ENCODE results near the gene TTC3. TPM values are rescaled to one million over a fixed set of nuclear protein-coding genes. Genes with fewer than 3 reads are reported as not detected.
"Not testable (repeated sequence)": the region's sequence is repeated elsewhere in the genome, so short reads cannot be mapped to it uniquely, and the experiment has no call there.

TTC3 gene
- total RNA-seq, 1 experiment from 2014 or later, result 123 TPM

DNA sequence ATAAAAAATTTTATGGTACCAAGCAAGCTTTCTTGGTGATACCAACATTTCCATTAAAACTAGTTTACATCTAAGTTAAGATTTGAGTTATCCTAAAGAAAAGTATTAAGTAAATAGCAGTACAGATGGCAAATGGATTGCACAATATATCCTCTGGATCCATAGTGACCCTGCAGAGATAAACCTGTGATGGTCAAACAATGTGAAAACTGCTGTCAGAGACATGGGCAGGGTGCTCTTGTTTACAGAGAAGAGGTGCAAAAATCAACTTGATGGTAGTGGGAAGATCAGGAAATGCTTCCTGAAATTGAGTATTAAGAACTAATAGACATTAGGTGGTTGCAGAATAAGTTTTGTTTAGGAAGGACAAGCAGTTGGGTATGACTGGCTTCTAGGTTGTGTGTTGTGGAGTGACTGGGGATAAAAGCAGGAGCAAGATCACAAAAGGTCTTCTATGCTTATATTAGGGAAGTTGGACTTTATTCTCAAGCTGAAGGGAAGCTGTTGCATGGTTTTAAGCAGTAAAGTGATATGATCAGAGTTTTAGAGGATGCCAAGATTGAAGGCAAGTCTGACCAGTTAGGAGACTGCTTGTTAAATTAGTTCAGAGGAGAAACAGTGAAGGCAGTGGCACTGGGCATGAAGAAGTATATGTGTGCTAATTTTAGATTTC lies 9.9 kb downstream of the TTC3 start:
- in situ Hi-C loops (cut with HindIII; ENCODE audit: low sequenced_read_pairs), result no loop called here
- no peak for DNase-seq (ENCODE audit: low spot score)

DNA sequence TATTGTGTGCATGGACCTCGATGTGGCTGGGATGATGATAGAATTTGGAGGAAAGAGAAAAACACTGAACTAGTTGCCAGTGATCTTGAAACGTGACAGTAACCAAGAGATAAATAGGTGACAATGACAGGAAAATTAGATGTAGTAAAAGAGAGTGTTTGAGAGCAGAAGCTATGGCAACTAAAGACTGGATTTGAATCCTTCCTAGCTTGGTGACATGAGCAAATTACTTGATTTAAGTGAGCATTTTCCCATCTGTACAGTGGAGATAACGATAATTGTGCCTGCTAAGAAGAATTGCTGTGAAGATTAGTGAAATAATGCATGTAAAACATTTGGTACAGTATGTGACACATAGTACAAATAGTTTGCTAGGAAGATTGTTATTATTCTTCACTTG lies 12.7 kb downstream of the TTC3 start:
- DNase-seq (ENCODE audit: low spot score), result no peak
- in situ Hi-C loops (cut with HindIII; ENCODE audit: low sequenced_read_pairs), result no loop called here

DNA sequence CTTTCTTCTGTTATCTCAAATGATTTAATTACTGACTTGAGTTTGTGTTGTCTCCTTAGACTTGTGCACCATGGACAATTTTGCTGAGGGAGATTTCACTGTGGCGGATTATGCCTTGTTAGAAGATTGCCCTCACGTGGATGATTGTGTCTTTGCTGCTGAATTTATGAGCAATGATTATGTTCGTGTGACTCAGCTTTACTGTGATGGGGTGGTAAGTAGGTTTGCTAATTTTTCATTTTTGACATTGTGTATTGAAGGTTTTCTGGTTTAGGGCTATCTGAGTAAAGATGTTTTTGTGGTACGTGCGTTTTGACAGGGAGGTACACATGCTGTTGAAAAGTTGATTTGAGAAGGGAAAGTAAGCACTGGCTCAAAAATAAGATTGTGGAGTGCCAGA lies 14.1 kb downstream of the TTC3 start:
- peak; percentile 73 for DNase-seq (ENCODE audit: low spot score)
- in situ Hi-C loops (cut with HindIII; ENCODE audit: low sequenced_read_pairs), result no loop called here

DNA sequence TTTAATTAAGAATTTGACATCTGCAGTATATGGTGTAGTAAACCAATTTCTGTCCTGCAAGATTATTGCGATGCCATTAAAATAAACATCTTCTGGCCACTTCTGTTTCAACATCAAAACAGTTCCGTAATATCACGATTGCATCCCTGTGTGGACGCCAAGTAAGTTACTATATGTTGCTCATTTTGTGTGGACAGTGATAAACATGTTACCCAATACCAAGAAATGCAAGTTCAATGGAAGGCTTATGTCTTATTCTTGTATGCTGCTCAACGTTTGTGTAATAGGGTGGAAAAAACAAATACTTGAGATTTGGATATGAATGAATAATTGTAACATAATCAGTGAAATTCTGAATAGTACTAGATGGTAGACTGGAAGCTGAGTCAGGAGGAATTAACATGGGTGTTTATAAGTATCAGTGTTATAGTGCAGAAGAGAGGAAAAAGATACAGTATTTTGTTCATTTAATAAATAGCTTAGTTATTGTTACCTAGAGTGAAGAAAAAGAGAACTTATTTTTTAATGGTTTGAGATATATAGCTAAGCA lies 15.2 kb downstream of the TTC3 start:
- DNase-seq (ENCODE audit: low spot score), result no peak
- in situ Hi-C loops (cut with HindIII; ENCODE audit: low sequenced_read_pairs), result no loop called here

DNA sequence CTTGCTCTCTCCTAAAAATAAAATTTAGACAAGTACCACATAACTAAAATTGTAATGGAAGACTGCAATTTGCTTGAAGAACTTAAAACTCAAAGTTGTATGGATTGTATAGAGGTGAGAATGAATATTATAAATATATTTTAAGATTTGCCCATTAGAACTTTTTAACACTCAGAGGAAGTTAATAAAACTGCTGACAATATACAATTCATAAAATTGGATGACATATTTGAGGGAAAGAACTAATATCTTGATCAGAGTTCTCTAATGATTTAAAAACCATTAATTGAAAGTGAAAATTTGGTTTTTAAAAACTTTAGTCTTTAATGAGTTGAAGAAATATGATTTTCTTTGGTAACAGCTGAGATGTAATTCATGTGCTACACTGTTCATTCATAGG lies 20.9 kb downstream of the TTC3 start:
- in situ Hi-C loops (cut with HindIII; ENCODE audit: low sequenced_read_pairs), result no loop called here
- DNase-seq (ENCODE audit: low spot score), result no peak

GRCh38 chr21:37095821-37096220 lies 22.8 kb downstream of the TTC3 start:
- in situ Hi-C loops (cut with HindIII; ENCODE audit: low sequenced_read_pairs), result no loop called here
- no peak for DNase-seq (ENCODE audit: low spot score)

GRCh38 chr21:37098751-37099150 lies 25.7 kb downstream of the TTC3 start:
- DNase-seq (ENCODE audit: low spot score), result no peak
- in situ Hi-C loops (cut with HindIII; ENCODE audit: low sequenced_read_pairs), result no loop called here

DNA sequence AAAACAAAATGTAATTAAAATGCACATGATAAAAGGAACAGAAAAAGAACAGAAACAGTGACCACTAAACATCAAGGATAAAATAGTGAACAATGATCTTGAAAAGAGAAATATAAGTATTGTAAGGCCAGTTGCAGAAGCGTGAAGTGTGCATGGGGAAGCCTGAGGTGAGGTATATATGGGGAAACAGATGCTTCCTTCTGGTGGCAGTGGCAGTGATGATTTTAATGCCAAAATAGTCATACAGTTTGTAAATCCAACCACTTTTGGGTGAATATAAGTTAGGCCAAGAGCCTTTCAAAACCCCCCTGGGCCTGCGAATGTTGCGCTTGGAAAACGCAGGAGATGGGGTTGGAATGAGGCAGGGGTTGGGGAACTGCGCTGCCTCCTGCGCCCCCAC lies 27.3 kb downstream of the TTC3 start:
- DNase-seq (ENCODE audit: low spot score), result no peak
- in situ Hi-C loops (cut with HindIII; ENCODE audit: low sequenced_read_pairs), result no loop called here

- in situ Hi-C loops (cut with HindIII; ENCODE audit: low sequenced_read_pairs), result no loop called here
- no peak for DNase-seq (ENCODE audit: low spot score)
These were observed 28.3 kb downstream of the TTC3 start for GRCh38 chr21:37101384-37101783.

GRCh38 chr21:37102746-37103145 lies 29.7 kb downstream of the TTC3 start:
- in situ Hi-C loops (cut with HindIII; ENCODE audit: low sequenced_read_pairs); DNase-seq (ENCODE audit: low spot score): not testable (repeated sequence)

DNA sequence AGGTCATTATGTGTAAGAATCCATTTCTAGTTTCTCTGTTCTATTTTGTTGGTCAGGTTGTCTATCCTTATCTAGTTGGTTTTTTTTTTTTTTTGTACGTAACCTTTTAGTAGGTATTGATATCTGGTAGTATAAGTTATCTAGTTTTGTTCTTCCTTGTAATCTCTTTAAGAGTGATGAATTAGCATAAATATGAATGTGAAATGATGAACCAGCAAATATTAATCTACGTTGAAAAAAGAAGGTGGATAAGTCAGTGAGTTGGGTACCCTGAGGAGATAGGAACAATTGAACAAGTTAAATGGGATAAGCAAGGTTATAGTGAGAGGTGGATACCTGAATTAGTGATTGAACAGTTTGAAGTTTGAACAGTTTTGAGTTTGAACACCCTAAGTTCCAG lies 33.9 kb downstream of the TTC3 start:
- no peak for DNase-seq (ENCODE audit: low spot score)
- in situ Hi-C loops (cut with HindIII; ENCODE audit: low sequenced_read_pairs), result no loop called here

GRCh38 chr21:37111029-37111428 lies 38.0 kb downstream of the TTC3 start:
- in situ Hi-C loops (cut with HindIII; ENCODE audit: low sequenced_read_pairs); DNase-seq (ENCODE audit: low spot score): not testable (repeated sequence)

- in situ Hi-C loops (cut with HindIII; ENCODE audit: low sequenced_read_pairs); DNase-seq (ENCODE audit: low spot score): not testable (repeated sequence)
These were observed 41.2 kb downstream of the TTC3 start for GRCh38 chr21:37114301-37114700.

DNA sequence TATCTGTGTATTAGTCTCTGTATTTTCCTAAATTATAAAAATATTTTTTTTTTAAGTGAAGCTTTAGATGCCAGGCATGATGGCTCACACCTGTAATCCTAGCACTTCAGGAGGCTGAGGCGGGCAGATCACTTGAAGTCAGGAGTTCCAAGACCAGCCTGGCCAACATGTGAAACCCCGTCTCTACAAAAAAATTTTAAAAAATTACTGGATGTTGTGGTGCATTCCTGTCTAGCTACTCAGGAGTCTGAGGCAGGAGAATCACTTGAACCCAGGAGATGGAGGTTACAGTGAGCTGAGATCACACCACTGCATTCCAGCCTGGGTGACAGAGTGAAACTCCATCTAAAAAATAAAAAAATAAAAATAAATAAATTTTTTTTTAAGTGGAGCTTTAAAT lies 43.4 kb downstream of the TTC3 start:
- DNase-seq (ENCODE audit: low spot score); in situ Hi-C loops (cut with HindIII; ENCODE audit: low sequenced_read_pairs): not testable (repeated sequence)

GRCh38 chr21:37117204-37117603 lies 44.1 kb downstream of the TTC3 start:
- in situ Hi-C loops (cut with HindIII; ENCODE audit: low sequenced_read_pairs), result no loop called here
- no peak for DNase-seq (ENCODE audit: low spot score)

- in situ Hi-C loops (cut with HindIII; ENCODE audit: low sequenced_read_pairs), result no loop called here
- no peak for DNase-seq (ENCODE audit: low spot score)
These were observed 45.3 kb downstream of the TTC3 start for GRCh38 chr21:37118187-37118826.

DNA sequence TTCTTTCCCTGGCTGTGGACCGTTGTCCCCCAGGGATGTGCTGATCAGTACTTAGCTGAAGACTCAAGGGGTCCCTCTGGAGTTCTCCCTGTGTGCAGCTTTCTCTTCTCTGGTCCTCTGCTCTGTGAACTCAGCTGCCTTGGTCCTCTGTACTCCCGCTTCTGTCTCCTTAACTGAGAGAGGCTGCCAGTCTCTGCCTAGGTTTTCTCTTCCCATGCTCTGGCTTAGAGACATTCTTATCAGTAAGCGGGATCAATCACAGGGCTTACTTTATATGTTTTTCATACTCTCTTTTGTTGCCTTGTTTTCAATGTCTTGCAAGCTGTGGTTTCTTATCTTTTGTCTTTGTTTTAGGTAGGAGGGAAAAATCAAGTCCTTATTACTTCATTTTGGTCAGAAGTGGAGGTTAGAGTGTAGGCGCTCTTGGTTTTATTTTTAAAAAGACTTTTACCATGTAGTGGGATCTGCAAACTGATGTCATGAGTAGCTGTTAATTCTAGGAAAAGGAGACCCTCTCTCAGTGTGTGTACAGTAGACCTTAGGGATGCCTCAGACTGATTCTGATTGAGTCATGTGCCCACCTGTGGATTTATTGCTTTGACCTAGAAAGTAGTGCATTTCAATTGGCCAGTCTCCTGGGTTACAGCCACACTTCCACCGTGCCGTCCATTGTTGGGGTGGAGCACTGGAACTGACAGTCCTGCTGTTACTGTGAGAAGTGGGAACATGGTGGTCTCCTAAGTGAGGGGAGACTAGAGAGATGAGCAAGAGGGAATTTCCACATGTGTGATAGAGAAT lies 46.6 kb downstream of the TTC3 start:
- in situ Hi-C loops (cut with HindIII; ENCODE audit: low sequenced_read_pairs), result no loop called here
- DNase-seq (ENCODE audit: low spot score), result peak; percentile 20

GRCh38 chr21:37128076-37128475 lies 55.0 kb downstream of the TTC3 start:
- in situ Hi-C loops (cut with HindIII; ENCODE audit: low sequenced_read_pairs), result no loop called here

DNA sequence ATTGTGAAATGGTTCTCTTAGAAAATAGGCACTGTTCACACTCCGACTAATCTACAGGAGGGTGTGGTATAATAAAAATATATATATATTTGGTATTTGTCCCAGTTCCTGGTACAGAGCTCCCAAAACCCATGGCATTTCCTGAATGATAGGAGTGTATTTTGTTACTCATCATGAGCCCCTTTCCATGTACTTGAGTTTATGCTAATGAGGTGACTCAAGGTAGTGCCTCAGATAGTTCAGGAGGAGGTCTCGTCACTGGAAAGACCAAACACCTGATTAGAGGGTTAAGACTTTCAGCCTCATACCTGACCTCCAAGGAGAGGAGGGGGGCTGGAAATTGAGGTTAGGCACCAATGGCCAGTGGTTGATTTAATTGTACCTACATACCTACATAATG lies 57.9 kb downstream of the TTC3 start:
- in situ Hi-C loops (cut with HindIII; ENCODE audit: low sequenced_read_pairs), result no loop called here
- DNase-seq (ENCODE audit: low spot score), result no peak

More at GRCh38 chr21:37128076-37128475, 55.0 kb downstream of the TTC3 start:
- DNase-seq (ENCODE audit: low spot score), result no peak

GRCh38 chr21:37136261-37136660 lies 63.2 kb downstream of the TTC3 start:
- in situ Hi-C loops (cut with HindIII; ENCODE audit: low sequenced_read_pairs), result no loop called here
- no peak for DNase-seq (ENCODE audit: low spot score)

All from G401 (cell line).